SK-N-SH (cell line): ENCODE data around the gene NOG. TPM values are rescaled to one million over a fixed set of nuclear protein-coding genes. Genes with fewer than 3 reads are reported as not detected.
A peak's percentile ranks its signal among the peaks of the same experiment; 100 is the strongest.

ENCODE experiments used
- CTCF ChIA-PET: fragments of 300-600, 350-600 bp; formaldehyde crosslinking; extraction: SDS; loops from one replicate; lab custom pipeline; 2021; lab: Yijun Ruan, JAX
- POLR2A ChIA-PET: fragments of 350-600 bp; sonication (Branson Sonifier 250); formaldehyde crosslinking; extraction: SDS; loops from one replicate; lab custom pipeline; 2020; ENCODE audit warnings: antibody characterized with exemption, inconsistent platforms; lab: Yijun Ruan, JAX
- DNase-seq: peaks from one replicate; pipeline ENCODE4 v3.0.0; 2012
- H2AFZ ChIP-seq: fragments of 200-600 bp; sonication (generic); 2 replicates; pipeline ENCODE4 v1.8.1; 2016; ENCODE audit warnings: antibody characterized with exemption, mild to moderate bottlenecking, low read depth
- H3F3A ChIP-seq: fragments of 200-600 bp; sonication (generic); replicated peaks from 2 replicates; pipeline ENCODE3; 2016; ENCODE audit warnings: antibody characterized with exemption, mild to moderate bottlenecking; ENCODE audit not compliant: insufficient read depth
- H3K27ac ChIP-seq, 2 experiments: fragments of 200-500 bp in 1 of 2; fragments of 200-600 bp in 1 of 2; sonication (Bioruptor generic) in 1 of 2; sonication (generic), shearing (Covaris generic) in 1 of 2; 2 replicates each; pipeline versions ENCODE4 v1.5.1 to v1.6.1; 2014 to 2016; ENCODE audit warnings: low read depth in 2 of 2, inconsistent platforms in 1 of 2, low read length in 1 of 2, mild to moderate bottlenecking in 1 of 2, mixed read lengths in 1 of 2
- H3K27me3 ChIP-seq: fragments of 200-600 bp; sonication (generic), shearing (Covaris generic); 2 replicates; pipeline ENCODE4 v1.6.1; 2016; ENCODE audit warnings: mixed run types; ENCODE audit not compliant: insufficient read depth
- H3K36me3 ChIP-seq, 2 experiments: fragments of 200-500 bp in 1 of 2; fragments of 200-600 bp in 1 of 2; sonication (Bioruptor generic) in 1 of 2; sonication (generic) in 1 of 2; replicated peaks in 1 of 2; 2 replicates each; pipeline versions ENCODE3 to v1.5.1; 2014 to 2016; ENCODE audit warnings: low read length in 1 of 2, mild to moderate bottlenecking in 1 of 2; ENCODE audit not compliant: insufficient read depth in 2 of 2, control insufficient read depth in 1 of 2
- H3K4me1 ChIP-seq, 2 experiments: fragments of 200-500 bp in 1 of 2; fragments of 200-600 bp in 1 of 2; sonication (Bioruptor generic) in 1 of 2; sonication (generic), shearing (Covaris generic) in 1 of 2; 2 replicates each; pipeline versions ENCODE4 v1.5.1 to v1.6.1; 2014 to 2016; ENCODE audit warnings: low read depth in 1 of 2, low read length in 1 of 2, mixed run types in 1 of 2; ENCODE audit not compliant: insufficient read depth in 2 of 2, control insufficient read depth in 1 of 2
- H3K4me2 ChIP-seq: fragments of 200-600 bp; sonication (generic), shearing (Covaris generic); 2 replicates; pipeline ENCODE4 v1.6.1; 2017; ENCODE audit warnings: mixed run types
- H3K4me3 ChIP-seq, 2 experiments: fragments of 200-500 bp in 1 of 2; fragments of 200-600 bp in 1 of 2; sonication (Bioruptor generic) in 1 of 2; sonication (generic), shearing (Covaris generic) in 1 of 2; 2 replicates each; pipeline versions ENCODE4 v1.5.1 to v1.8.1; 2014 to 2016; ENCODE audit warnings: low read depth in 2 of 2, inconsistent platforms in 1 of 2, low read length in 1 of 2, mild to moderate bottlenecking in 1 of 2, mixed read lengths in 1 of 2, moderate library complexity in 1 of 2
- H3K79me2 ChIP-seq: fragments of 200-600 bp; sonication (generic); 2 replicates; pipeline ENCODE4 v1.8.1; 2017; ENCODE audit warnings: mild to moderate bottlenecking; ENCODE audit not compliant: insufficient read depth
- H3K9ac ChIP-seq: fragments of 200-600 bp; sonication (generic); 2 replicates; pipeline ENCODE4 v1.6.1; 2017; ENCODE audit warnings: mixed run types
- H3K9me2 ChIP-seq: fragments of 200-600 bp; sonication (generic); 2 replicates; pipeline ENCODE4 v1.6.1; 2017; ENCODE audit warnings: mixed run types
- H3K9me3 ChIP-seq: fragments of 200-600 bp; sonication (generic); 2 replicates; pipeline ENCODE4 v1.6.1; 2017; ENCODE audit warnings: mixed run types, mild to moderate bottlenecking, moderate library complexity
- H4K20me1 ChIP-seq: fragments of 200-600 bp; sonication (generic); 2 replicates; pipeline ENCODE4 v1.6.1; 2017; ENCODE audit warnings: mild to moderate bottlenecking, mixed run types; ENCODE audit not compliant: insufficient read depth
- EZH2phosphoT487 ChIP-seq: fragments of 200-600 bp; sonication (generic); IDR thresholded peaks from 2 replicates; pipeline ENCODE4 v1.6.1; 2017; ENCODE audit warnings: low read depth, mixed run types, mild to moderate bottlenecking, antibody characterized with exemption, moderate library complexity, borderline replicate concordance
- FOSL2 ChIP-seq: IDR thresholded peaks from 2 replicates; pipeline ENCODE4 v1.4.0; 2012; ENCODE audit warnings: low read depth, mild to moderate bottlenecking, moderate library complexity, borderline replicate concordance
- GATA2 ChIP-seq: sonication (generic); formaldehyde crosslinking; IDR thresholded peaks from 2 replicates; pipeline ENCODE4 v1.5.0; 2020; ENCODE audit warnings: mild to moderate bottlenecking, missing genetic modification reagents
- MEF2A ChIP-seq: IDR thresholded peaks from 2 replicates; pipeline ENCODE4 v1.4.0; 2012; ENCODE audit warnings: low read depth, borderline replicate concordance
- PBX3 ChIP-seq: IDR thresholded peaks from 2 replicates; pipeline ENCODE4; 2012
- POLR2AphosphoS5 ChIP-seq: IDR thresholded peaks from 2 replicates; pipeline ENCODE4 v1.6.1; 2012; ENCODE audit warnings: low read depth, low read length
- RAD21 ChIP-seq: IDR thresholded peaks from 2 replicates; pipeline ENCODE4 v1.6.1; 2012; ENCODE audit warnings: mild to moderate bottlenecking, low read length
- RCOR1 ChIP-seq: fragments of 150-350 bp; IDR thresholded peaks from 2 replicates; pipeline ENCODE4 v1.6.1; 2017; ENCODE audit warnings: antibody characterized with exemption, low read length
- RFX5 ChIP-seq: IDR thresholded peaks from 2 replicates; pipeline ENCODE4 v1.6.1; 2012; ENCODE audit warnings: mild to moderate bottlenecking, improper control_type of control experiment, low read length
- TCF12 ChIP-seq: IDR thresholded peaks from 2 replicates; pipeline ENCODE4 v1.4.0; 2012
- TEAD4 ChIP-seq: IDR thresholded peaks from 2 replicates; pipeline ENCODE4 v1.4.0; 2012; ENCODE audit warnings: mild to moderate bottlenecking, borderline replicate concordance; ENCODE audit not compliant: insufficient read depth
- ZBTB33 ChIP-seq: IDR thresholded peaks from 2 replicates; pipeline ENCODE4 v1.4.0; 2012; ENCODE audit warnings: low read depth, borderline replicate concordance
- WGBS: methylation state at CpG from one replicate; pipeline ENCODE4 v1.1.6; 2017; ENCODE audit warnings: low lambda C conversion rate; 5-methylcytosine and 5-hydroxymethylcytosine counted together
- polyA plus RNA-seq, 3 experiments: library from polyadenylated mRNA; depleted of rRNA; stranded (reverse); fragments of >200 nt; gene quantifications; 2 replicates each; pipeline ENCODE4 v1.2.3, GENCODE V29; 2012

NOG gene
- polyA plus RNA-seq, 1 of the 3 experiments (the other 2 are of a cell fraction): 3.1 TPM

GRCh38 chr17:56593086-56593645 is 333 bp upstream of the NOG start:
- Histone ChIP-seq H3K27ac (peak overlapping the region in 1 of 2 experiments; percentile 69; a peak in 1 of 4 replicates), H3K9me2 (no peaks in the 10 kb centered on the region), H3F3A (peaks cover 26% of the 10 kb centered on the region), H3K9me3 (no peaks in the 10 kb centered on the region), H2AFZ (peak overlapping the region; percentile 83; the same call in 1 of the 2 replicates), H3K9ac (peak overlapping the region; percentile 60; the same call in 1 of the 2 replicates), H3K79me2 (peaks cover 9% of the 10 kb centered on the region; the same call in 1 of the 2 replicates), H3K4me2 (peak overlapping the region; percentile 98), H3K27me3 (peaks cover 35% of the 10 kb centered on the region), H3K4me3 (peak overlapping the region; percentile 54 to 74), H4K20me1 (no peaks in the 10 kb centered on the region), H3K36me3 (no peaks in the 10 kb centered on the region), H3K4me1 (peaks cover 5 to 18% of the 10 kb centered on the region in 2 experiments; a peak in 3 of 4 replicates)
- peak; percentile 86 for DNase-seq
- ChIA-PET CTCF (interaction anchor here (0.8 to 11.7 kb wide), 25 partner anchors 10 to 192 kb away, joined by 3 to 253 read pairs (median 9); no protein-coding TSS in a partner anchor), POLR2A (no interaction called here)
- no peak for TF ChIP-seq RCOR1
- no peak for TF ChIP-seq RAD21
- TF ChIP-seq POLR2AphosphoS5: no peak
- no peak for TF ChIP-seq ZBTB33
- no peak for TF ChIP-seq TEAD4
- no peak for TF ChIP-seq MEF2A
- no peak for TF ChIP-seq GATA2 (CRISPR knock-in tag)
- WGBS: under 1% methylated on average over 34 of the region's 46 CpGs

GRCh38 chr17:56594320-56595107 is 1.0 kb downstream of the NOG start:
- Histone ChIP-seq H3K9me3 (no peaks in the 10 kb centered on the region), H3K4me1 (peaks cover 5 to 18% of the 10 kb centered on the region in 2 experiments; a peak in 3 of 4 replicates), H3K27me3 (peaks cover 22% of the 10 kb centered on the region), H3K9me2 (no peaks in the 10 kb centered on the region), H3K9ac (peak overlapping the region; percentile 60; the same call in 1 of the 2 replicates), H3K36me3 (no peaks in the 10 kb centered on the region), H3K4me3 (peak overlapping the region; percentile 54 to 74), H3K27ac (peak overlapping the region in 1 of 2 experiments; percentile 69; a peak in 2 of 4 replicates), H4K20me1 (no peaks in the 10 kb centered on the region), H3F3A (peaks cover 31% of the 10 kb centered on the region), H3K79me2 (peaks cover 9% of the 10 kb centered on the region; the same call in 1 of the 2 replicates), H3K4me2 (peak overlapping the region; percentile 98), H2AFZ (peak overlapping the region; percentile 83)
- POLR2A ChIA-PET: no interaction called here
- 2% methylated on average over 50 of the region's 61 CpGs for WGBS
- CTCF ChIA-PET: interaction anchor here (1.1 to 11.7 kb wide), 11 partner anchors 12 to 345 kb away, joined by 3 to 253 read pairs (median 22); no protein-coding TSS in a partner anchor
- DNase-seq: no peak
- TF ChIP-seq RFX5: no peak
- no peak for TF ChIP-seq PBX3
- no peak for TF ChIP-seq RAD21
- no peak for TF ChIP-seq TCF12
- TF ChIP-seq FOSL2: no peak
- TF ChIP-seq EZH2phosphoT487: no peak
